NK-92 treated with Interleukin-12 subunit alpha and Interleukin-12 subunit beta, amount 100 ng/mL, for 24 hours (cell line): ENCODE data around the gene ZBTB34.
A peak's percentile ranks its signal among the peaks of the same experiment; 100 is the strongest.
"Not testable (repeated sequence)": the region's sequence is repeated elsewhere in the genome, so short reads cannot be mapped to it uniquely, and the experiment has no call there.

Experiments
- DNase-seq: peaks from one replicate; lab custom pipeline; 2025; lab: John Stamatoyannopoulos, UW

Gene ZBTB34

GRCh38 chr9:126860077-126860756 lies at the start of gene ZBTB34:
ZBTB34 (plus strand) TSS chr9:126860639; CDS start chr9:126879400, 18,761 bp downstream.
- DNase-seq: peak; percentile 45

GRCh38 chr9:126813072-126813471 lies 47.4 kb upstream of the ZBTB34 start:
- no peak for DNase-seq

- no peak for DNase-seq
Observed at GRCh38 chr9:126814091-126814490, 46.3 kb upstream of the ZBTB34 start.

GRCh38 chr9:126817615-126818014 lies 42.8 kb upstream of the ZBTB34 start:
- DNase-seq: not testable (repeated sequence)

- DNase-seq: no peak
Observed at GRCh38 chr9:126818482-126818881, 42.0 kb upstream of the ZBTB34 start.

GRCh38 chr9:126819482-126819881 lies 41.0 kb upstream of the ZBTB34 start:
- DNase-seq: no peak

GRCh38 chr9:126822278-126822677 lies 38.2 kb upstream of the ZBTB34 start:
- no peak for DNase-seq

- DNase-seq: no peak
Observed at GRCh38 chr9:126822873-126823272, 37.6 kb upstream of the ZBTB34 start.

GRCh38 chr9:126824052-126824451 lies 36.4 kb upstream of the ZBTB34 start:
- DNase-seq: not testable (repeated sequence)

- no peak for DNase-seq
Observed at GRCh38 chr9:126827227-126827626, 33.2 kb upstream of the ZBTB34 start.

GRCh38 chr9:126829035-126829434 lies 31.4 kb upstream of the ZBTB34 start:
- no peak for DNase-seq

GRCh38 chr9:126830827-126831226 lies 29.6 kb upstream of the ZBTB34 start:
- no peak for DNase-seq

- DNase-seq: no peak
Observed at GRCh38 chr9:126832440-126832839, 28.0 kb upstream of the ZBTB34 start.

- DNase-seq: no peak
Observed at GRCh38 chr9:126833020-126833419, 27.4 kb upstream of the ZBTB34 start.

GRCh38 chr9:126833710-126834345 lies 26.6 kb upstream of the ZBTB34 start:
- DNase-seq: no peak

- no peak for DNase-seq
Observed at GRCh38 chr9:126834672-126835071, 25.8 kb upstream of the ZBTB34 start.

- DNase-seq: no peak
Observed at GRCh38 chr9:126836216-126836615, 24.2 kb upstream of the ZBTB34 start.

GRCh38 chr9:126838055-126838811 lies 22.2 kb upstream of the ZBTB34 start:
- DNase-seq: no peak

- DNase-seq: no peak
Observed at GRCh38 chr9:126838895-126839294, 21.5 kb upstream of the ZBTB34 start.

GRCh38 chr9:126839301-126839700 lies 21.1 kb upstream of the ZBTB34 start:
- DNase-seq: no peak

- DNase-seq: no peak
Observed at GRCh38 chr9:126842220-126842842, 18.1 kb upstream of the ZBTB34 start.

GRCh38 chr9:126842977-126843799 lies 17.3 kb upstream of the ZBTB34 start:
- no peak for DNase-seq
